Prostate gland (tissue), 2 donors: Measurements from ENCODE around the gene SLC15A2.

Source experiments
- CTCF ChIP-seq, 4 experiments: fragments of 200-600 bp in 2 of 4; fragments of 450-650 bp in 2 of 4; sonication (generic) in 2 of 4; IDR thresholded peaks; 1 replicate in 3 of 4; 2 replicates in 1 of 4; pipeline ENCODE4 v1.5.1; 2016 to 2019; ENCODE audit warnings: antibody characterized with exemption in 4 of 4, mild to moderate bottlenecking in 2 of 4, moderate library complexity in 2 of 4
- POLR2A ChIP-seq: fragments of 450-650 bp; IDR thresholded peaks from one replicate; pipeline ENCODE4 v1.6.1; 2016; ENCODE audit warnings: antibody characterized with exemption, mild to moderate bottlenecking

GRCh38 chr3:121989943-121990342, 95.7 kb downstream of the SLC15A2 start:
- TF ChIP-seq POLR2A (no peak), CTCF (IDR thresholded peaks at IDR 0.05) (peak in 2 of 4 experiments; percentile 12 to 33)
